GM19438 (cell line): ENCODE data around the gene NUDT7.

Experiments
- ATAC-seq: cut with Tn5 transposase; IDR thresholded peaks from one replicate; pipeline ENCODE4 v1.9.1; 2021; ENCODE audit warnings: low read depth; ENCODE audit not compliant: unreplicated experiment

NUDT7 gene

DNA sequence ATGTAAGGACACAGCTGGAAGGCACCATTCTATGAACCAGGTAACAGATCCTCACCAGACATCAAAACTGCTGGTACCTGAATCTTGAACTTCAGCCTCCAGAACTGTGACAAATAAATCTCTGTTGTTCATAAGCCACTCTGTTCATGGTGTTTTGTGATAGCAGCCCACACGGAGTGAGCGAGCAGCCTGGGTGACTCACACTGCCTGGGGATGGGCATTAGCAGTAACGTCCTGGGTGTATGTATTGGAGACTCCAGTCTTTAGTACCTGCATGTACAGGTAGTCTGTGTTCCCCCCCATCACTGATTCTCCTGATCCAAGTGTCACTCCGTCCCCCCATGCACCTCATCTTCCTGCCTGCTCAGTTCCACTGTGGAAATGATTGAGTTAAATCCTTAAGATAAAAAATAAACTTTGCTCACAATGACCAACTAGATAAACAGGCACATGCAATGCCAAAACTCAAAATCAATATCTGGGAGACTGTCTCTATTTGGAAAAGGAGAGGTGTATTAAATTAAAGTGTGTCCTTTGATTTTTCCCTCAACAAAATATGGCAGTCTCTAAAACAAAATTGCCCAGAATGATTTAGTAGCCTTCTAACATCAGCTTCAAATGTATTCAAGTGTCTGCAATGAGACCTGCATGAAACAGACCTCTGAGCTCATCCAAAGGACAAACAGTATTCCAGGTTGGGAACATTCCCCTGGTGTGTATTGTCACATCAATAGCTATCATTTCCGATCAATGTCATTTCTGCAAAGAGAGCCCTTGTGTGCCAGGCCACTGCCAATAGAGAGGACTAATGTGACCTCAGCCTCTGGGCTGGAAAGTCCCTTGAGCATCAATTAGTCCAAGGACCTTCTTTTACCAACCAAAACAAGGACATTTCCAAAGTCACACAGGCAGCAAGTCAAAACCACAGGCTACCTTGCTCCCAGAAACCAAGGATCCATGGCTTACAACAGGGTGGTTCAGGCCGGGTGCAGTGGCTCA is 53.9 kb downstream of the NUDT7 start:
- no peak for ATAC-seq

DNA sequence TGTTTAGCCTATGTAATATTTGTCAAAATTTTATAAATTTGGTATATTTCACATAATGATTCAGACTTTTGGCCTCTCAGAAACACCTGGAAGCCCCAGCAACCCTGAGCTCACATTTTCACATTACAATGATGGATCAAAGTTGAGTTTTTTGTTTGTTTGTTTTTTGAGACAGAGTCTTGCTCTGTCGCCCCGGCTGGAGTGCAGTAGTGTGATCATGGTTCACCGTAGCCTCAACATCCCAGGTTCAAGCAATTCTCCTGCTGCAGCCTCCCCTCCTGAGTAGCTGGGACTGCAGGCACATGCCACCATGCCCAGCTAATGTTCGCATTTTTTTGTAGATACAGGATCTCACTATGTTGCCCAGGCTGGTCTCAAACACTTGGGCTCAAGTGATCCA is 55.4 kb downstream of the NUDT7 start:
- no peak for ATAC-seq

GRCh38 chr16:77780378-77780837 is 58.1 kb downstream of the NUDT7 start:
- ATAC-seq: no peak

DNA sequence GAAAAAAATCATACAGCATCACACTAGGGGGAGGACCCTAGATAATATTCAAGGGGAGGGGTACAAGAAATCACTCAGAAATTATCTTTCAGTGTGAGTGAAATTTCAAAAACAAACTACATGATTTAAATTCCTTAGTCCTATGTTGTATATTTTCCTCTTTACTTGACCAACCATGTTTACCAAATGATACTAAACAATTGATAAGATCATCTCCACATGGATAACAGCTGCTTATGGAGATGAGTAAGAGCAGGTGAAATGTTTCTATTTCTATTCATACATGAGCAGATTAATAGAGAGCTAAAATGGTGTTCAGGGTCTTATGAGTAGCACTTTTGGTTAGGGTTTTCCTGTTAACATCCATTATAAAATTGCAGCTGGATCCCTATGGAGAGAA is 58.8 kb downstream of the NUDT7 start:
- ATAC-seq: no peak

- ATAC-seq: no peak
These were observed 60.4 kb downstream of the NUDT7 start for GRCh38 chr16:77782694-77783093.

- no peak for ATAC-seq
These were observed 62.4 kb downstream of the NUDT7 start for GRCh38 chr16:77784441-77785372.

DNA sequence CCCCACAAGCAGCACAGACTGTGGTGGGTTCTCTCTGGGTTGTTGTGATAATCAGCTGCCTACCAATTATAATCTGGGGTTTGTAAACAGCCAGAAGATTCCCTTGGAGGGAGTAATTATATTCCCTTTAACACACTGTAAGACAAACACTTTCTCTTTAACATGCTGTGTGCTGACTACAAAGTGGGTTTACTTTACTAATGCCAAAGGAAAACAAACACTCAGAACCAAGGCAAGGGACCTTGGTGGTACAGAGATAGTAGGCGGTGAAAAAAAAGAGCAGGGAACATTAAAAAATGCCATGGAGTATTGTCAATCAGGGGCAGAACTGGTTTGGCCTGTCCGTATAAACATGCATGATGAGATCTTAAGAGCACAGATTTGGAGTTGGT is 63.1 kb downstream of the NUDT7 start:
- ATAC-seq: no peak

- no peak for ATAC-seq
These were observed 64.0 kb downstream of the NUDT7 start for GRCh38 chr16:77786186-77786847.

- ATAC-seq: no peak
These were observed 65.1 kb downstream of the NUDT7 start for GRCh38 chr16:77787452-77787851.

DNA sequence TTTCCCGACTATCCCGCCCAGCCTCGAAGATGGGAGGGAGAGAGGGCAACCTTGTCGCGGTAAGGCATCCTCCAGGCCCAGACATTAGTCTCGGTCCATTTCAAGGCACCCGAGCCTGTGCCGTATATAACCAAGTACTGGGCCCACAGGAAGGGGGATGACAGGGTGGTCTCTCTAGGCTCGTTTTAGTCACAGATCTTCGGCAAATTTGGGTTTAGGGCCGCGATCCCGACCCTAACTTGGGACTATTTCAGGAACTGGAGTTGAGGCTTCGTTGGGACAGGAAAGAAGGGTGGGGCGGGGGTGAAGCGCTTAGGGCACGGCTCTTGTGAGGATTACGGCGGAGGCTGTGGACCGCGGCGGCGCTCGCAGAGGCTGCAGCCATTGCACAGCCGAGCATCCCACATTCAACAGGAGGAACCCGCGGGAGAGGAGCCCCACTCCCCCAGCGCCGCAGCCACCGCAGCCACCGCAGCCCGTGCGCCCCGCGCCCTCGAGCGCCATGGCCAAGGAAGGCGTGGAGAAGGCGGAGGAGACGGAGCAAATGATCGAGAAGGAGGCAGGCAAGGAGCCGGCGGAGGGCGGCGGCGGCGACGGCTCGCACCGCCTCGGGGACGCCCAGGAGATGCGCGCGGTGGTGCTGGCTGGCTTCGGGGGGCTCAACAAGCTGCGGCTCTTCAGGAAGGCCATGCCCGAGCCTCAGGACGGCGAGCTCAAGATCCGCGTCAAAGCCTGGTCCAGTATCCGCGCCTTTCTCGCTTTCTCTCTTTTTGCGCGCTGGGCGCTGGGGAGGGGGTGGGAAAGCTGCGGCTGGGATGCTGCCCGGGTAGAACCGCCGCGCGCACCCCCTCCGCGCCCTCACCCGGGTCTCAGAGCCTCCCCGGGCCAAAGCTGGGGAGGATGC is 66.1 kb downstream of the NUDT7 start, which contains the start of gene VAT1L:
Gene VAT1L, plus strand, starts transcription at position 384 of the 904 bp plus-strand sequence. Its CDS starts 119 bp downstream, at position 503.
- ATAC-seq: peak; percentile 68

DNA sequence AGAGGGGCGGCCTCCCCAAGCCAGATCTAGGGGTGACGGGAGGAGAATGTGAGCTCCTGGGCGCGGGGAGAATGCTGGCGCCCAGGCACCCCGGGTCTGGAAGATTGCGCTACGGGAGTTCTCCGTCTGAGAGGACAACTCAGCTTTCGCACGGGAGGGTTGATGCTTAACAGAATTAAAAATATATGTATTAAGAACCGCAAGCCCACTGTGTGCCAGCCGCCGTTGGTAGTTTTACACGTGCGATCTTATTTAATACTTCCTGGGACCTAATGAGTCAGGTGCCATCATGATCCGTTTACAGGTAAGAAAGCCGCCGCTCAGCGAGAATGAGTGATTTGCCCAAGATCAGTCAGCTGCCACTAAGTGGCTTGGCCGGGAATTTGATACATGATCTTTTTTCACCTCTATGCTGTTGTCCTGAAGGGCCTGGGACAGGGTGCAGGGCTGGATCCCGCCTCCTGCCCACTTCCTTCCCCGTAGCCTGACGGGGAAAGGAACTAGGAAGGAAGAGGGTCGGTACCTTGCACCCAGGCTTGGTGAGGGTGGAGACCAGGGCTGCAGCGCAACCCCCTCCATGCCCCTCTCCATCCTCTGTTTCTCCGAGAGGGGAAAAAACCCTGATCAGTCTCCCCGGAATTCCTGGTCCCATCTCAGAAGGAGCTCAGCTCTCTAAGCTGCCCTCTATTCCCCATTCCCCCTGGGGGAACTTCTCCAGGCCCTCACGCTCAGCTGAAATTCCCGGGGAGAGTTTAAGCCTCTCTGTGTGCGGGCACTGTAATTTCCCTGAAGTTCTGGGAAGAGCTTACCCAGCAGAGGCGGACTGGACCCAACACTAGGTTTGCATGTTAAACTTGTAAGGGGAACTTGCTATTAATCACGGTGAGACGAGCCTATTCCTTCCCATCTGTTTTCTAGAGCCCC is 67.0 kb downstream of the NUDT7 start:
- no peak for ATAC-seq

DNA sequence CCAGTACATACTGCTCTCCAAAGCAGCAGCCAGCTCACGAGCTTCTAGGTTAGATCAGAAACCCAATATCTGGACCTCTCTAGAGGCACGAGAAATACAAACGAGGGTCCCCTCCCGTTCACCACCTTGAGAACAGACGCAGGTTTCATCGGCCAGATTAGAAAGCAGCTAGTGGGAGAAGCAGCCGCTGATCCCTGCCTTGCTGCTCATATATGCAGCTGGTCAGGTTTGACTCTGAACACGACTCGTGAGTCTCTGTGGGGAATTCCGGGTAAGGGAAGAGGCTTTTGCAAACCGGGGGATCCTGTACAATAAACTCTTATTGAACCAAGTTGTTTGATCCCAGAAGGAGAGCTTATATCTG is 67.7 kb downstream of the NUDT7 start:
- ATAC-seq: no peak

DNA sequence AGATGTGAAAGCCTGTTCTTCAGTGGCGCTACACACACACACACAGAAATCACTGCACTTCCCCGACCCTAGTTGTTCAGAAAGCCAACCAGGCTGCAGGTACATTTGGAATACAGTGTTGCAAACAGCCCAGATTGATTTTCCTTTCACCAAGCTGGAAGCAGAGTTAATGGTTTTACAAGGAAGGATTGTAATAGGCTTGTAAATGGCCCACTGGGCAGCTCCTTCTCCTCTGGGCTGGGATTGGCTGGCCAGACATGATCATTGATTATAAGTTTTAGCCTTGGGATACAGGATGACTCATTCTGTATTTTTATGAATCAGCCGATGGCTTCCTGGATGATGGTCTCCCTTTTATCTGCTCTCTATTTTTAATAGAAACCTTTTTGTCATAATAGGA is 68.6 kb downstream of the NUDT7 start:
- ATAC-seq: no peak
